ENCODE results near the gene COLEC12. TPM values are rescaled to one million over a fixed set of nuclear protein-coding genes. Genes with fewer than 3 reads are reported as not detected.

Gene COLEC12
- total and polyA plus RNA-seq, 12 donors, result 1.5 to 19.5 (median 8.6) TPM

- 66 to 83% (median 79%) methylated on average over 6 of the region's 6 CpGs for WGBS, 4 donors
- Histone ChIP-seq H3K27ac (no peak overlapping the region), H3K4me3 (no peak overlapping the region), H3K4me1 (replicated peaks in 1 of 2) (no peaks in the 10 kb centered on the region), H3K27me3 (no peaks in the 10 kb centered on the region), H3K9me3 (replicated peaks in 1 of 3) (no peaks in the 10 kb centered on the region), H3K36me3 (replicated peaks in 1 of 2) (no peaks in the 10 kb centered on the region)
- TF ChIP-seq POLR2A (IDR thresholded peaks at IDR 0.05), result no peak
- TF ChIP-seq CTCF (IDR thresholded peaks at IDR 0.05), result no peak
- intact Hi-C loops (cut with DNase I), result no loop called here
- DNase-seq, result no peak
Measured at GRCh38 chr18:533995-534601, 33.6 kb upstream of the COLEC12 start.

GRCh38 chr18:532632-533031 is 32.1 kb upstream of the COLEC12 start:
- no peak for TF ChIP-seq POLR2A (IDR thresholded peaks at IDR 0.05)
- TF ChIP-seq CTCF (IDR thresholded peaks at IDR 0.05), result no peak
- no peaks in the 10 kb centered on the region for H3K9me3 ChIP-seq (replicated peaks in 1 of 3)
- H3K4me3 ChIP-seq, result no peak overlapping the region
- no peak overlapping the region for H3K27ac ChIP-seq
- H3K4me1 ChIP-seq (replicated peaks in 1 of 2), result no peaks in the 10 kb centered on the region
- intact Hi-C loops (cut with DNase I), result no loop called here
- DNase-seq, result no peak
- H3K27me3 ChIP-seq, result no peaks in the 10 kb centered on the region
- H3K36me3 ChIP-seq (replicated peaks in 1 of 2), result no peaks in the 10 kb centered on the region

GRCh38 chr18:532018-532417 is 31.5 kb upstream of the COLEC12 start:
- H3K4me3 ChIP-seq, result no peak overlapping the region
- DNase-seq, result no peak
- H3K36me3 ChIP-seq (replicated peaks in 1 of 2), result no peaks in the 10 kb centered on the region
- intact Hi-C loops (cut with DNase I), result no loop called here
- H3K9me3 ChIP-seq (replicated peaks in 1 of 3), result no peaks in the 10 kb centered on the region
- H3K27ac ChIP-seq, result no peak overlapping the region
- H3K4me1 ChIP-seq (replicated peaks in 1 of 2), result no peaks in the 10 kb centered on the region
- 71 to 80% (median 74%) methylated on average over 4 of the region's 4 CpGs for WGBS, 4 donors
- TF ChIP-seq POLR2A (IDR thresholded peaks at IDR 0.05) (no peak), CTCF (IDR thresholded peaks at IDR 0.05) (no peak)
- H3K27me3 ChIP-seq, result no peaks in the 10 kb centered on the region

GRCh38 chr18:527146-527545 is 26.6 kb upstream of the COLEC12 start:
- no peak for DNase-seq
- Histone ChIP-seq H3K27ac (no peak overlapping the region), H3K27me3 (no peaks in the 10 kb centered on the region), H3K4me3 (no peak overlapping the region), H3K9me3 (replicated peaks in 1 of 3) (no peaks in the 10 kb centered on the region), H3K4me1 (replicated peaks in 1 of 2) (no peaks in the 10 kb centered on the region), H3K36me3 (replicated peaks in 1 of 2) (no peaks in the 10 kb centered on the region)
- intact Hi-C loops (cut with DNase I), result no loop called here
- TF ChIP-seq POLR2A (IDR thresholded peaks at IDR 0.05) (no peak), CTCF (IDR thresholded peaks at IDR 0.05) (no peak)
- 7 to 27% (median 17%) methylated on average over 1 of the region's 1 CpG for WGBS, 4 donors
